ENCODE measurements around the gene CAB39L.
"Not testable (repeated sequence)": the region's sequence is repeated elsewhere in the genome, so short reads cannot be mapped to it uniquely, and the experiment has no call there.

Gene CAB39L

GRCh38 chr13:49342454-49342853 lies 101.4 kb downstream of the CAB39L start:
- no peak for DNase-seq

DNA sequence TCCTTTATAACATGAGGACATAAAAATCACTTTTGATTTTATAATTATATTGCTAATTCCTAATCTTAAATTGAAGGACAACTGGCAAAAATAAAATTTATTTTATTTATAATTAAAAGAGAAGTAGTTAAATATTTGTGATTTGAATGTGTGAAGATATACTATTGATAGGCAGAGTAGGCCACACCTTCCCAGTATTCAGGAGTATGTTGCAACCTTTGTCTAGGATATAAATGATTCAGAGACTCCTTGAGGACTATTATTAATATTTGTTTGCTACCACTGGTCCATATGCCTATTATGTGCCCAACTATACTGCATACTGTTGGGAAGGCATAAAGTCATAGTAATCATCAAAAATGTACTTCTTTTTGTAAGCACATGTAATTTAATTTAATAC lies 101.9 kb downstream of the CAB39L start:
- DNase-seq, result no peak

DNA sequence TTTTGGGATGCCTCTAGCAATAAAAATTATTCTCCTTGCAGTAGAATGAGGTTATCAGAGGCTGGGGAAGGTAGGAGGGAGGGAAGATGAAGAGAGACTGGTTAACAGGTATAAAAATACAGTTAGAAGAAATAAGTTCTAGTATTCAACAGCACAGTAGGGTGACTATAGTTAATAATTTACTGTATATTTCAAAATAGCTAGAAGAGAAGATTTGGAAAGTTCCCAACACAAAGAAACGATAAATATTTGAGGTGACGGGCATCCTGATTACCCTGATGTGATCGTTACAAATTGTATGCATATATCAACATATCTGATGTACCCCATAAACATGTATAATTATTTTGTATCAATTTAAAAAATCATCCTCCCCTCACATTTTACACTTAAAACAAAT lies 102.3 kb downstream of the CAB39L start:
- DNase-seq, result no peak

DNA sequence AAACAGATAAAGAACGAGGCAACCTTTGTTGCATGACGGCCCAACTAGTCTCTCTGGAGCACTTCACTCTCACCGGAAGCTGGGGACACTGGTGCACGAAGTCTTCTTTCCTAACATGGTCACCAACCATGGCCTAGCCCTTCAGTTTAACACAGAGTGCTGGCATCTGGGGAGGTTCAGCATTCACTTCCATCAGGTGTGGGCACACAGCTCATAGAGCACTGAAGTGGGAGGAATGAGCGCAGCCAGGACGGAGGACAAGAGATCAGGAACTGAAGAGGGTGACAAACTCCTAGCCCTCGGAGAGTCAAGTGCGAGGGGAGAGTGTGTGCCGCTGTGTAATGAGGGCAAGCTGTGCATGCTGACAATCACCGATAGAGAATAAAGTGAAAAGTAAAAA lies 103.7 kb downstream of the CAB39L start:
- DNase-seq, result no peak

DNA sequence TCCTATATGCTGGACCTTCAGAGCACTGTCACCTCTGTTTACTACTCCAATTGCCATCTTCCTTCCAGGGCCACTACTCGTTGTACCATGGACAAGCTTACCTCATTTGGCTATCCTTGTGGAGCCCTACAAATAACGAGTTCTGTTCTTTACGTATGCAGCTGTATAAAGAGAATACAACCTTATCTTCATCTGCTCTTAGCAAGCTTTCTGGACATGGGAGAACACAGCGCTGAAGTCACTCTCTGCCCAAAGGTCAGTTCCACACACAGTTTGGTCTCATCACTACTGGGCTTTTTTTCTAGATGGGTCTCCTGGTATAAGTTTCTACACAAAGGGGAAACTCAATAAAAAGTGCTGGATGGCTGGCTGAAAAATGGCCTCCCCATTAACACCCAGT lies 107.2 kb downstream of the CAB39L start:
- no peak for DNase-seq

- no peak for DNase-seq
Observed at GRCh38 chr13:49330546-49330864, 113.4 kb downstream of the CAB39L start.

GRCh38 chr13:49329831-49330545 lies 113.9 kb downstream of the CAB39L start:
- no peak for DNase-seq

DNA sequence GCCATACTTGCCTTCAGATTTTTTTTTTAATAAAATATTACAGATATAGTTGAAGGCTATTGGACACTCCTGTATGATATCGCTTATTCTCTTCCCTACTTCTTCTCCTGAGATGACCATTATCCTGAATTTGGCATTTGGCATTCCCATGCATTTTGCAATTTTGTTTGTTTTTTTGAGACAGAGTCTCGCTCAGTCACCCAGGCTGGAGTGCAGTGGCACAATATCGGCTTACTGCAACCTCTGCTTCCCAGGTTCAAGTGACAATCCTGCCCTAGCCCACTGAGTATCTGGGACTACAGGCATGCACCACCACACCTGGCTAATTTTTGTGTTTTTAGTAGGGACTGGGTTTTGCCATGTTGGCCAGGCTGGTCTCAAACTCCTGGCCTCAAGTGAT lies 116.7 kb downstream of the CAB39L start:
- DNase-seq, result not testable (repeated sequence)

- DNase-seq, result no peak
Observed at GRCh38 chr13:49326222-49326917, 117.5 kb downstream of the CAB39L start.

DNA sequence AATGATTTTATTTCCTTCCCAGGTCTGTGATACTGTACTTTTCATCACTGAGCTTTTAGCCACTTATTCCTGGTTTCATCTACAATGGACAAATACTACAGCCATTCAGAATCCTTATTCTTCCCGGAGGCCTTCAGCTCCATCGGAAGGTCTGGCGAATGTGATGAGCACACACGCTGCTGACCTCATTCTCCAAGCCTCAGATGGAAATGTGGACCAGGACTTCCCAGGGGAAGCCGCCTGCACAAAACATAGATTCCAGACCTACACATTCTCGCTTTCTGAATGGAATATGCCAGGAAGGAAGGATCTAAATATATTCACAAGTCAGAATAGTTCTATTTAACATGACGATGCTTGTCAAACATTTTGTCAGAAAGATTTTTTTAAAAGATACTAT lies 120.5 kb downstream of the CAB39L start:
- no peak for DNase-seq

DNA sequence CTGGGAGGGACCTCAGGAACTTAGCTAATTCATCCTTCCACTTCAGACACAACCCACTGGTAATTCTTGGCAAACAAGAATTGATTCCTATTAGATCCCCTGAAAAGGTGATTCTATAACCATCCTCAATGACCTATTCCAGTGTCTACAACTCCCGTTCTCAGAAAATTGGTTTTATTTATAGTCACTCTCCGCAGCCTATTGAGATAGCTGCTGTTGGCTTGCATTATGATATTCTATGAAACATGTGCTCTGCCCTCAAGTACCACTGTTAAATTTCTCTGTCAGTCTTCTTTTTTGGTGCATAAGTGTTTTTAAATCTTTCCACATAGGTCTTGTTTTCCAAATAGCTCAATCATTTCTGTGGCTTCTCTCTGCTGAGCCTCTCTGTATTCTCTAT lies 121.2 kb downstream of the CAB39L start:
- DNase-seq, result no peak

GRCh38 chr13:49320975-49321374 lies 122.9 kb downstream of the CAB39L start:
- DNase-seq, result no peak

DNA sequence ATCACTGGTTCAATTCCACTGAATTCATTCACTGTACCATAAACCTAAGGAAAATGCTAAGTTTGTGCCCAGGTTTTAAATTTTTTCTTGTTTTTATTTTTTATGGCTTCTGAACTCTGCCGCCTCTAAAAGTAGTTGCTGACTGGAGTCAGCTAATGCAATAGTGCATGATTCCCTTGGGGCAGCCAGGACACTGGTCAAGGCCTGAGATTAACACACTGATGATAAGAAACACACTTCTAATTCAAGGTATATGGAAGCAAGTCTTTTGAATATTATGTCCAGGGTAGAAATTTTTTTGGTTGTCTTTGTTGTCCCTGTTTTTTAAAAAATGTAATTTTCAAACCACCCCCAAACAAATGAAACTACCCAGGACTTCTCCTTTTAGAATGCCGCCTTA lies 123.9 kb downstream of the CAB39L start:
- DNase-seq, result no peak

GRCh38 chr13:49319551-49319950 lies 124.3 kb downstream of the CAB39L start:
- no peak for DNase-seq

DNA sequence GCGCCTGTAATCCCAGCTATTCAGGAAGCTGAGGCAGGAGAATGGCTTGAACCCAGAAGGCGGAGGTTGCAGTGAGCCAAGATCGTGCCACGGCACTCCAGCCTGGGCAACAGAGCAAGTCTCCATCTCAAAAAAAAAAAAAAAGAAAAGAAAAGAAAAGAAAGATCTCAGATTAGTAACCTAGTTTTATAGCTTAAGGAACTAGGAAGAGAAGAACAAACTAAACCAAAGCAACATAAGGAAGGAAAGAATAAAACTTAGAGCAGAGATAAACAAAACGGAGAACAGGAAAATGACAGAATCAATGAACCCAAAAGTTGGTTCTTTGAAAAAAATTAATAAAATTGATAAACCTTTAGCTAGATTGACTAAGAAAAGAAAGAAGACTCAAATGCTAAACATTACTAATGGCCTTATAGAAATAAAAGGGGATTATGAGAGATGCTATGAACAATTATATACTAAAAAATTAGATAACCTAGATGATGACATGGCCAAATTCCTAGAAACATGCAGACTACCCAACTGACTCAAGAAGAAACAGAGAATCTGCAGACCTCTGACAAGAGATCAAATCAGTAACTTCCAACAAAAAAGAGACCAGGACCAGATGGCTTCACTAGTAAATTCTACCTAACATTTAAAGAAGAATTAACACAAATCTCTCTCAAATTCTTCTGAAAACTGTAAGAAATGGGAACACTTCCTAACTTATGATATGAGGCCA lies 127.9 kb downstream of the CAB39L start:
- DNase-seq, result no peak

- no peak for DNase-seq
Observed at GRCh38 chr13:49315036-49315565, 128.8 kb downstream of the CAB39L start.

DNA sequence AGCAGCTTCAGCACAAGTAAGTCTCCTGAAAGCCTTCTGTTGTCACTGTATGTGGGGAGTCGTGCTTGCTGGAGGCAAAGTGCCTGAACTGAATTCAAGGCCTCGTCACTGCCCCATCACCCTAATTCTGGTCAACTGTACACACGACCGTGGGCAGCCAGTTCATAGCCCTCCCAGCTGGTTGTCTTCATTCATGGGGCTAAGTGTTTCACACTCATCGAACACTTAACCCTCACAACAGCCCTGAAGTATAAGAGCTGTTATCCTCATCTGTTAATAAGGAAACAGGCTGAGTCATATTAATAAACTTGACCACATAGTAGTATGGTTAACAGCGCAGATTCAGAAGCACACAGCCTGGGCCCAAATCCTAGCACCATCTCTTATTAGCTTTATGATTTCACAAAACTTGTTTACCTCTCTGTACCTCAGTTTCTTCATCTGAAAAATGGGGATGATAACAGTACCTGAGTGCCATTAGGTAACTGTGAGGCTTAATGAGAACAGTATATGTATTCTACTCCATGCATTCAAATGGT lies 129.5 kb downstream of the CAB39L start:
- no peak for DNase-seq

DNA sequence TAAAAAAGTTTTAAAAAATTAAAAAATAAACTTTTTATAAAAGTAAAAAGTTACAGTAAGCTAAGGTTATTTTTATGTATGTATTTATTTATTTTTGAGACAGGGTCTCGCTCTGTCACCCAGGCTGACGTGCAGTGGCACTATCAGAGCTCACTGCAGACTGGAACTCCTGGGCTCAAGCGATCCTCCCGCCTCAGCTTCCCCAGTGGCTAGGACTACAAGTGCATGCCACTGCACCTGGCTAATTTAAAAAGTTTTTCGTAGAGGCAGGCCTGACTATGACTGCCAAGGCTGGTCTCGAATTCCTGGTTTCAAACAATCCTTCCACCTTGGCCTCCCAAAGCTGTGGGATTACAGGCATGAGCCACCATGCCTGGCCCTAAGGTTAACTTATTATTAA lies 132.0 kb downstream of the CAB39L start:
- DNase-seq, result no peak

DNA sequence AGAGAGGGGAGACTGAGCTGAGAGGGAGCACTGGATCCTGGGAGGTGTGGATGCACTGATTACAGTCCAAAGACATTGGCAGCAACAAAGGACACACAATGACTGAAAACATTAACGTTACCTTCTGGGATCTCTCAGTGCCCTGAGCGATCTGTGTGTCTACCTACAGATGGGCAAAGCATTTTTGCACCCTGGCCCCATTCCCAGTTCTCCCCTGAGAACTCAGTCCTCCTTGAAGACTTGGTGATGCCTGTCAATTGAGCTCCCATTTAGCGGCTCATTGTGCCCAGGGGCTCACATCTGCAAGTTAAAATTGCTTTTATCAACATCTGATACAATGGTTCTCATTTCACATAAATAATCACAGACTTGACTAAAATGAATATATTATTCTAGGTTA lies 133.6 kb downstream of the CAB39L start:
- no peak for DNase-seq

DNA sequence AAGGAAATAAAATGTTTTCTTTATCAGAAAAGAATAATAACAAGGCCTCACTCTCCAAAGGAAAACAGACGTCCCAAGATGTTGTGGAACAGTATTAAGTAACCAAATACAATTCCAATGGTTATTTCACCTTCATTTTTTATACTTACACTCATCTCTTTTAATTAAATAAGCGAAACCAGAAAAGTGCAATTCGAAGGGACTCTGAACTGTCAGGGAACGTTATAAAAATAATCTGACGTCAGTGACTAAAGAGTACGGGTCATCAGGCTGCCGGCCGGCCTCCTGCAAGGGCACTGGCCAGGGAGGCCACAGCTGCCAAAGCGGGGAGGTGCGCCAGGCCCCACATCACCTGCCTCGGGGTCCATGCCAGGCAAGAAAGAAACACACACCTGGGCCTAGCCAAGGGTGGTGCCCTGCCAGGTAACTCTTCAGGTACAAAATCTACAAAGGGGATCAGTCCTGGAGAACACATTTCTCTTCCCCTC lies 134.9 kb downstream of the CAB39L start:
- no peak for DNase-seq

DNA sequence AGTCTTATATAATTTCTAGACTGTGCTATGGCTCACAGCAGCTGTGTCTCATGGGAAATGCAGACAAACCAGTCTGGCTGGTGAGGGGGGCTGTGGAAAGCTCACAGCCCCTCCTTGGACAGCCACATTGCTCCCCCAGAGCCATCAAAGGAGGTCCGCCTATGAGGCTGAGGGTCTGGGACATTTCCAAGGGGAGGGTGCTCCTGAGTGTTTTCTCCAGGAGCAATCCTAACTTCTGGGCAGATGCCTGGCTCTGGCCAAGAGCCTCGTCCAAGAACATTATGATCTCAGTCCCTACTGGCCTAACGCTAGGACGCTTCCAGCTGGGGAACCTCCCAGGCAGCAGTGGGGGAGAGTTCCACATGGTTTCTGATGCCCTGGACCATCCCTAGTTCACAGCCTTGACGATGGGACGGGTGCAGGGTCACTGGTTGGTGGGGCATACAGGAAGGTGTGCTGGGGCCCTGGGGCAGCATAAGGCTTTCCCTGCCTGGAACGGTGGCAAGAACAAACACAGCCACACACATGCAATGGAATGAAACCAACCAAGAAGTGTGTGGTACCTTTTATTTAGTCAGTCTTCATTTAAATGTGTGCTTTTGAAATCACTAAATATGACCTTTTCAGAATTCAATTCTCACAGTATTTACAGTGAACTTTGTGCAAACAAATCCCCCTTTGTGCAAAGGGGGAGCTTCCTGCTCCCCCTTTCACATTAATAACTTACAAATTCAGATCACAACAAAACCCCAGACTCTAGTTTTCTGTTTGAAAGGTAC lies 135.6 kb downstream of the CAB39L start:
- DNase-seq, result no peak

GRCh38 chr13:49307365-49307764 lies 136.5 kb downstream of the CAB39L start:
- no peak for DNase-seq

All from CD4-positive, alpha-beta T cell treated with Interleukin-17A for 1 hour (primary cell).